ENCODE data around the gene USO1. TPM values are rescaled to one million over a fixed set of nuclear protein-coding genes. Genes with fewer than 3 reads are reported as not detected.
A peak's percentile ranks its signal among the peaks of the same experiment; 100 is the strongest.

USO1 gene
- total RNA-seq, 1 experiment from 2014 or later: 33.9 TPM

DNA sequence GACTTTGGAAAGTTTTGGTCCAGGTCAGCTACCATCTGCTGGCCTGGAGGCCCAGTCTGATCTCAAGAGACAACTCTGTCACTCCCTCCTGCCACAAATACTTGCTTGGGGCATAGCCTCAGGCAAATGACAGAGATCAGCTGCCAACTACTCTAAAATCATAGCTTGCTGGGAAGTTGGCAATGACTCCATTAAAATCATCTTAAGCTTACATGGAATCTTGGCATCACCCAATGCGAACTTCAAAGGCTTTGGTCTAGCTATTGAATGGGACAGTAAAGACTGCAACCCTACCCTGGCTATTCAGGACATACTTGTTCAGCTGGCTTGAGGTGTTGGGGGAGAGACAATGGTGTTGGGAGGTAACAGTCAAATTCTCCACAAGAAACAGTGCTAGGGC lies 7.0 kb upstream of the USO1 start:
- Histone ChIP-seq H2AFZ (no peak overlapping the region), H3K27ac (no peak overlapping the region), H3K9me2 (ENCODE audit: insufficient read depth) (no peaks in the 10 kb centered on the region), H3K9me3 (ENCODE audit: insufficient read depth, low read depth) (no peaks in the 10 kb centered on the region), H3F3A (ENCODE audit: insufficient read depth, low read depth) (no peaks in the 10 kb centered on the region), H3K36me3 (ENCODE audit: low read depth) (no peaks in the 10 kb centered on the region), H3K4me1 (replicated peaks; ENCODE audit: insufficient read depth) (peaks cover 5% of the 10 kb centered on the region; the same call in 1 of the 2 replicates), H4K20me1 (ENCODE audit: insufficient read depth) (no peaks in the 10 kb centered on the region), H3K79me2 (ENCODE audit: low read depth) (peaks cover 8% of the 10 kb centered on the region; the same call in 1 of the 2 replicates), H3K4me3 (no peak overlapping the region), H3K4me2 (no peak overlapping the region), H3K27me3 (ENCODE audit: insufficient read depth, low read depth) (no peaks in the 10 kb centered on the region)
- intact Hi-C loops (cut with micrococcal nuclease; ENCODE audit: unreplicated experiment): no loop called here
- CTCF ChIA-PET: no interaction called here
- BruUV-seq (replicated peaks): no TSS peak
- TF ChIP-seq, protein P1, sequence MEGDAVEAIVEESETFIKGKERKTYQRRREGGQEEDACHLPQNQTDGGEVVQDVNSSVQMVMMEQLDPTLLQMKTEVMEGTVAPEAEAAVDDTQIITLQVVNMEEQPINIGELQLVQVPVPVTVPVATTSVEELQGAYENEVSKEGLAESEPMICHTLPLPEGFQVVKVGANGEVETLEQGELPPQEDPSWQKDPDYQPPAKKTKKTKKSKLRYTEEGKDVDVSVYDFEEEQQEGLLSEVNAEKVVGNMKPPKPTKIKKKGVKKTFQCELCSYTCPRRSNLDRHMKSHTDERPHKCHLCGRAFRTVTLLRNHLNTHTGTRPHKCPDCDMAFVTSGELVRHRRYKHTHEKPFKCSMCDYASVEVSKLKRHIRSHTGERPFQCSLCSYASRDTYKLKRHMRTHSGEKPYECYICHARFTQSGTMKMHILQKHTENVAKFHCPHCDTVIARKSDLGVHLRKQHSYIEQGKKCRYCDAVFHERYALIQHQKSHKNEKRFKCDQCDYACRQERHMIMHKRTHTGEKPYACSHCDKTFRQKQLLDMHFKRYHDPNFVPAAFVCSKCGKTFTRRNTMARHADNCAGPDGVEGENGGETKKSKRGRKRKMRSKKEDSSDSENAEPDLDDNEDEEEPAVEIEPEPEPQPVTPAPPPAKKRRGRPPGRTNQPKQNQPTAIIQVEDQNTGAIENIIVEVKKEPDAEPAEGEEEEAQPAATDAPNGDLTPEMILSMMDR (conservative IDR thresholded peaks at IDR 0.05): no peak
- no peak for TF ChIP-seq EZH2 (IDR thresholded peaks at IDR 0.05; ENCODE audit: low read depth)
- POLR2A ChIA-PET (ENCODE audit: unreplicated experiment): no interaction called here
- no peak for DNase-seq

DNA sequence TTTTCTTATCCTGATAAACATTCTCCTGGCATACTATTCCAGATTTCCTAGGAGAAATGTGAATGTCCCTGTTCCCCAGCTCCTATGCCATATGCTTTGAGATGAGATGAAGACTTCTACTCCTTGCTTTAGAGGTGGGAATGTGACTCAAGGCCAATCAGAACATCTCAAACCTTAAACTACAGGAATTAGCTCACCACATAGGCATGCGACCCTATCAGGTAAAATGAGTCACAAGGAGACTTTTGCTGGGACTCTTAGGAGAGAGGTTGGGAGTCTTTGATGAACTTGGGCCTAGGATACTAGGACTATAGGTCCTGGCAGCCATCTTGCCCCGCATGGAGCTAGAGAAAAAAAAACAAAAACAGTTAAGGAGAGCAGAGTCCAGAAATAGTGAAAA lies 5.8 kb upstream of the USO1 start:
- Histone ChIP-seq H3K4me3 (no peak overlapping the region), H3F3A (ENCODE audit: insufficient read depth, low read depth) (peaks cover 4% of the 10 kb centered on the region), H3K27me3 (ENCODE audit: insufficient read depth, low read depth) (no peaks in the 10 kb centered on the region), H2AFZ (no peak overlapping the region), H3K79me2 (ENCODE audit: low read depth) (peaks cover 17% of the 10 kb centered on the region), H3K9me2 (ENCODE audit: insufficient read depth) (no peaks in the 10 kb centered on the region), H4K20me1 (ENCODE audit: insufficient read depth) (no peaks in the 10 kb centered on the region), H3K4me2 (no peak overlapping the region), H3K9me3 (ENCODE audit: insufficient read depth, low read depth) (no peaks in the 10 kb centered on the region), H3K27ac (no peak overlapping the region), H3K4me1 (replicated peaks; ENCODE audit: insufficient read depth) (peaks cover 16% of the 10 kb centered on the region), H3K36me3 (ENCODE audit: low read depth) (no peaks in the 10 kb centered on the region)
- BruUV-seq (replicated peaks): no TSS peak
- ChIA-PET POLR2A (ENCODE audit: unreplicated experiment) (no interaction called here), CTCF (no interaction called here)
- no peak for TF ChIP-seq EZH2 (IDR thresholded peaks at IDR 0.05; ENCODE audit: low read depth)
- TF ChIP-seq, protein P1 (conservative IDR thresholded peaks at IDR 0.05): no peak
- intact Hi-C loops (cut with micrococcal nuclease; ENCODE audit: unreplicated experiment): no loop called here
- DNase-seq: no peak

DNA sequence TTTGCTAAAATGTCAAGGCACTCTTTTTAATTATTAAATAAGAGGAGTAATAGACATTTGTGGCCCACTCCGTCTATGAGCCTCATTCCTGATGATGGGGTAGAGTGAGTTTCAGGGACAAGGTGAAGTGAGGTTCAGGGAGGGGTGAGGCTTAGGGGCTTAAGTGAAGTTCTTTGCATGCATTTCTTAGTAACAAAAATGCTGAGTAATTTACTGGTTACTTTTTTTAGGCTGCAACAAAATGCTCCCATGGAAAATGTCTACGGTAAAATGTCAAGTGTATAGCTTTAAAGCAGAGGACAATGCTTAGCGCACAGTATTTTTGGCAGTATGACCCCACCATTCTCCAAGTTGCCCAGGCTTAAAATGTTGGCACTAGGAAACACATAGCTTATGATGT lies 2.0 kb upstream of the USO1 start:
- H3K36me3 ChIP-seq (ENCODE audit: low read depth): no peaks in the 10 kb centered on the region
- intact Hi-C loops (cut with micrococcal nuclease; ENCODE audit: unreplicated experiment): no loop called here
- POLR2A ChIA-PET (ENCODE audit: unreplicated experiment): no interaction called here
- H3K4me3 ChIP-seq: no peak overlapping the region
- BruUV-seq (replicated peaks): no TSS peak
- TF ChIP-seq, protein P1 (conservative IDR thresholded peaks at IDR 0.05): no peak
- no peak for TF ChIP-seq EZH2 (IDR thresholded peaks at IDR 0.05; ENCODE audit: low read depth)
- H3K9me3 ChIP-seq (ENCODE audit: insufficient read depth, low read depth): no peaks in the 10 kb centered on the region
- DNase-seq: no peak
- H3F3A ChIP-seq (ENCODE audit: insufficient read depth, low read depth): peaks cover 7% of the 10 kb centered on the region
- H2AFZ ChIP-seq: no peak overlapping the region
- H4K20me1 ChIP-seq (ENCODE audit: insufficient read depth): no peaks in the 10 kb centered on the region
- H3K27me3 ChIP-seq (ENCODE audit: insufficient read depth, low read depth): no peaks in the 10 kb centered on the region
- peak overlapping the region; percentile 92; the same call in 1 of the 2 replicates for H3K4me2 ChIP-seq
- H3K79me2 ChIP-seq (ENCODE audit: low read depth): peaks cover 45% of the 10 kb centered on the region
- CTCF ChIA-PET: no interaction called here
- H3K27ac ChIP-seq: no peak overlapping the region
- peaks cover 35% of the 10 kb centered on the region for H3K4me1 ChIP-seq (replicated peaks; ENCODE audit: insufficient read depth)
- no peaks in the 10 kb centered on the region for H3K9me2 ChIP-seq (ENCODE audit: insufficient read depth)

Measured in PC-9 (cell line).